Measurements from ENCODE around the gene SENP7. TPM values are rescaled to one million over a fixed set of nuclear protein-coding genes. Genes with fewer than 3 reads are reported as not detected.

The SENP7 gene
- polyA plus RNA-seq, 1 donor from 2014 or later, result 273 TPM

- H2AFZ ChIP-seq (ENCODE audit: low read depth, low read length), result no peak overlapping the region
- H3K9me2 ChIP-seq (ENCODE audit: insufficient read depth, low read length), result no peaks in the 10 kb centered on the region
- TF ChIP-seq SMC3 (conservative IDR thresholded peaks at IDR 0.05; ENCODE audit: poor library complexity), result no peak
- TF ChIP-seq EZH2 (IDR thresholded peaks at IDR 0.05; ENCODE audit: borderline replicate concordance, insufficient read depth, low read length, poor library complexity, severe bottlenecking), result no peak
- no peak for TF ChIP-seq TAF1 (IDR thresholded peaks at IDR 0.05; ENCODE audit: low read depth)
- TF ChIP-seq REST (IDR thresholded peaks at IDR 0.05; ENCODE audit: borderline replicate concordance), result no peak
- no peak for TF ChIP-seq RAD21 (conservative IDR thresholded peaks at IDR 0.05)
- TF ChIP-seq CTCF (IDR thresholded peaks at IDR 0.05; ENCODE audit: poor library complexity, severe bottlenecking), result no peak
- TF ChIP-seq POLR2AphosphoS5 (IDR thresholded peaks at IDR 0.05), result no peak
- H3K27me3 ChIP-seq (ENCODE audit: insufficient read depth, low read depth, low read length), result no peaks in the 10 kb centered on the region
- H3F3A ChIP-seq (ENCODE audit: insufficient read depth, low read length, poor library complexity, severe bottlenecking), result no peaks in the 10 kb centered on the region
- H3K4me2 ChIP-seq (ENCODE audit: low read length), result no peak overlapping the region
- peaks cover 46% of the 10 kb centered on the region for H3K79me2 ChIP-seq (replicated peaks; ENCODE audit: insufficient read depth, low read length)
- no peak overlapping the region for H3K4me3 ChIP-seq (ENCODE audit: low read length)
- peaks cover 19% of the 10 kb centered on the region for H3K36me3 ChIP-seq (ENCODE audit: insufficient read depth, low read length)
- H3K9ac ChIP-seq (ENCODE audit: low read length), result no peak overlapping the region
- H3K9me3 ChIP-seq (ENCODE audit: low read length), result no peaks in the 10 kb centered on the region
- no peaks in the 10 kb centered on the region for H4K20me1 ChIP-seq (ENCODE audit: insufficient read depth)
- no peak overlapping the region for H3K27ac ChIP-seq (ENCODE audit: low read length)
Observed at GRCh38 chr3:101388706-101389105, 124.3 kb downstream of the SENP7 start.

- TF ChIP-seq MXI1 (conservative IDR thresholded peaks at IDR 0.05; ENCODE audit: poor library complexity, severe bottlenecking), result no peak
- TF ChIP-seq EZH2 (IDR thresholded peaks at IDR 0.05; ENCODE audit: borderline replicate concordance, insufficient read depth, low read length, poor library complexity, severe bottlenecking), result no peak
- no peak overlapping the region for H3K9ac ChIP-seq (ENCODE audit: low read length)
- peaks cover 7% of the 10 kb centered on the region for H3K36me3 ChIP-seq (ENCODE audit: insufficient read depth, low read length)
- peaks cover 46% of the 10 kb centered on the region for H3K79me2 ChIP-seq (replicated peaks; ENCODE audit: insufficient read depth, low read length)
- no peak overlapping the region for H3K4me2 ChIP-seq (ENCODE audit: low read length)
- no peaks in the 10 kb centered on the region for H4K20me1 ChIP-seq (ENCODE audit: insufficient read depth)
- no peaks in the 10 kb centered on the region for H3F3A ChIP-seq (ENCODE audit: insufficient read depth, low read length, poor library complexity, severe bottlenecking)
- no peaks in the 10 kb centered on the region for H3K9me3 ChIP-seq (ENCODE audit: low read length)
- H3K27ac ChIP-seq (ENCODE audit: low read length), result no peak overlapping the region
- no peaks in the 10 kb centered on the region for H3K9me2 ChIP-seq (ENCODE audit: insufficient read depth, low read length)
- no peaks in the 10 kb centered on the region for H3K27me3 ChIP-seq (ENCODE audit: insufficient read depth, low read depth, low read length)
- H3K4me3 ChIP-seq (ENCODE audit: low read length), result no peak overlapping the region
- H2AFZ ChIP-seq (ENCODE audit: low read depth, low read length), result no peak overlapping the region
Observed at GRCh38 chr3:101387351-101387750, 125.7 kb downstream of the SENP7 start.

GRCh38 chr3:101384426-101384825 is 128.6 kb downstream of the SENP7 start:
- no peak for TF ChIP-seq EZH2 (IDR thresholded peaks at IDR 0.05; ENCODE audit: borderline replicate concordance, insufficient read depth, low read length, poor library complexity, severe bottlenecking)
- Histone ChIP-seq H3F3A (ENCODE audit: insufficient read depth, low read length, poor library complexity, severe bottlenecking) (peaks cover 10% of the 10 kb centered on the region), H3K9ac (ENCODE audit: low read length) (no peak overlapping the region), H2AFZ (ENCODE audit: low read depth, low read length) (no peak overlapping the region), H3K79me2 (replicated peaks; ENCODE audit: insufficient read depth, low read length) (peaks cover 29% of the 10 kb centered on the region), H3K4me2 (ENCODE audit: low read length) (no peak overlapping the region), H3K27ac (ENCODE audit: low read length) (no peak overlapping the region), H4K20me1 (ENCODE audit: insufficient read depth) (no peaks in the 10 kb centered on the region), H3K4me3 (ENCODE audit: low read length) (no peak overlapping the region), H3K9me3 (ENCODE audit: low read length) (no peaks in the 10 kb centered on the region), H3K36me3 (ENCODE audit: insufficient read depth, low read length) (no peaks in the 10 kb centered on the region), H3K27me3 (ENCODE audit: insufficient read depth, low read depth, low read length) (no peaks in the 10 kb centered on the region), H3K9me2 (ENCODE audit: insufficient read depth, low read length) (no peaks in the 10 kb centered on the region)

Measured in neural cell (in vitro differentiated cells).